ENCODE data around the gene RNU5B-1. TPM values are rescaled to one million over a fixed set of nuclear protein-coding genes. Genes with fewer than 3 reads are reported as not detected.
"Not testable (repeated sequence)": the region's sequence is repeated elsewhere in the genome, so short reads cannot be mapped to it uniquely, and the experiment has no call there.

Gene RNU5B-1
- total and polyA plus RNA-seq, 9 of the 15 experiments (the other 6 are each of a cell fraction or from before 2014, with no cell fraction given) = 14.2 TPM; not detected in 8

DNA sequence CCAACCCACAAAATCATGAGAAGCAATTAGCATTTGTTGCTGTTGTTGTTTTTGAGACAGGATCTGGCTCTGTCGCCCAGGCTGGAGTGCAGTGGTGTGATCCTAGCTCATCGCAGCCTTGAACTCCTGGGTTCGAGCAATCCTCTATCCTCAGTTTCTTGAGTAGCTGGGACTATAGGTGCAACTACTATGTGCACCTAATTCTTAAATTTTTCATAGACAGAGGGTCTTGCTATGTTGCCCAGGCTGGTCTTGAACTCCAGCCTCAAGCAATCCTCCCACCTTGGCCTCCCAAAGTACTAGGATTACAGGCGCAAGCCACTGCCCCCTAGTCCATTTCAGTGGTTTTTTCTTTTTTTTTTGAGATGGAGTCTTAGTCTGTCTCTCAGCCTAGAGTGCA lies 36.1 kb upstream of the RNU5B-1 start:
- BruUV-seq (replicated peaks) = no TSS peak
- DNase-seq (ENCODE audit: extremely low read depth in 1 of 4, low spot score in 3 of 4) (no peak), ATAC-seq (no peak), FAIRE-seq (no peak)
- in situ Hi-C loops (cut with MboI) (no loop called here), intact Hi-C loops (cut with micrococcal nuclease) (no loop called here)
- Histone ChIP-seq H3K79me2 (ENCODE audit: control insufficient read depth, insufficient read depth, low read length) (no peaks in the 10 kb centered on the region), H3K9me1 (ENCODE audit: control insufficient read depth, insufficient read depth, low read length) (no peaks in the 10 kb centered on the region), H3K4me1 (replicated peaks in 1 of 2; ENCODE audit: control insufficient read depth in 2 of 2, insufficient read depth in 2 of 2, low read length in 2 of 2) (no peaks in the 10 kb centered on the region), H2AFZ (ENCODE audit: low read depth, low read length) (no peak overlapping the region), H3K9me3 (replicated peaks; ENCODE audit: control insufficient read depth, insufficient read depth, low read depth, low read length) (no peaks in the 10 kb centered on the region), H3K27ac (ENCODE audit: extremely low read depth, low read depth, low read length) (no peak overlapping the region), H3K4me2 (ENCODE audit: insufficient read depth, low read length) (no peak overlapping the region), H3K4me3 (no peak overlapping the region), H4K20me1 (replicated peaks; ENCODE audit: control insufficient read depth, insufficient read depth, low read length) (0 out of 2 replicates have a peak, but pooled peaks cover 7% of the 10 kb centered on the region), H3K36me3 (ENCODE audit: control insufficient read depth, insufficient read depth, low read length) (peaks cover 8% of the 10 kb centered on the region; the same call in 2 of the 3 replicates), H3K27me3 (ENCODE audit: control insufficient read depth in 2 of 2, insufficient read depth in 2 of 2, low read length in 2 of 2) (no peaks in the 10 kb centered on the region), H3K9ac (ENCODE audit: insufficient read depth in 1 of 2, low read depth in 2 of 2, low read length in 2 of 2) (no peak overlapping the region)
- POLR2A ChIA-PET = interaction anchor here (0.8 to 4.4 kb wide), 3 partner anchors 9 to 37 kb away, joined by 3 to 18 read pairs (median 4); partner anchors contain the start of gene RNU5B-1
- WGBS (ENCODE audit: insufficient coverage, low coverage, missing lambda C conversion rate) = 93% methylated on average over 4 of the region's 4 CpGs
- CTCF ChIA-PET (ENCODE audit: low intra/inter-chr PET ratio) = no interaction called here
- TF ChIP-seq C11orf30 (IDR thresholded peaks at IDR 0.05; ENCODE audit: low read depth) (no peak), ZNF121 (CRISPR knock-in tag; conservative IDR thresholded peaks at IDR 0.05) (peak; percentile 67)

DNA sequence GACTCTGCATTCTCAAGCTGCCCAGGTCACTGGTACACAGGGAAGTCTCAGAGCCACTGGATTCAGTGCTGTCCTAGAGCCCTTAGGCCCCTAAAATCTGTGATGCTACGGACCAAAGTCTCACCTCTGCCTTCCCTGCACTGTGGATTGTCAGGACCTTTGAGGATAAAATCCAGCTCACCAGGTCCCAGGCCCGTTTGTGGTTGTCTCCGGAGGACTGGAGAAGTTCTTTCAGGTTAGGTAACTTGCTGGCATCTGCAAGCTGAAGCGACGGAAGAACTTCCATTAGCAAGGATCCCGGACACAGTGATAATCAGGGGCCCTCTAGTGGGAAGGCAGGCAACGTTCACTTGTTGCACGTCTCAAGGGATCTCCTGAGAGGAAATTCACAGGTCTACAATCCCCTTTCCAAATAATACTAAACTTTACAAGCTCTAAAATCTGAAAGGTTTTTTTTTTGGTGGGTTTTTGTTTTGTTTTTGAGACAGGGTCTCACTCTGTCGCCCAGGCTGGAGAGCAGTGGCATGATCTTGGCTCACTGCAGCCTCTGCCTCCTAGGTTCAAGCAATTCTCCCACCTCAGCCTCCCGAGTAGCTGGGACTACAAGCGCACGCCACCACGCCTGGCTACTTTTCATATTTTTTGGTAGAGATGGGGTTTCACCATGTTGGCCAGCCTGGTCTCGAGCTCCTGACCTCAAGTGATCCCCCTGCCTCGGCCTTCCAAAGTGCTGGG lies 33.5 kb upstream of the RNU5B-1 start:
- H3K36me3 ChIP-seq (ENCODE audit: control insufficient read depth, insufficient read depth, low read length); BruUV-seq (replicated peaks); H2AFZ ChIP-seq (ENCODE audit: low read depth, low read length); H3K9me3 ChIP-seq (replicated peaks; ENCODE audit: control insufficient read depth, insufficient read depth, low read depth, low read length); H3K9ac ChIP-seq (ENCODE audit: insufficient read depth in 1 of 2, low read depth in 2 of 2, low read length in 2 of 2); H3K27me3 ChIP-seq (ENCODE audit: control insufficient read depth in 2 of 2, insufficient read depth in 2 of 2, low read length in 2 of 2); H3K4me2 ChIP-seq (ENCODE audit: insufficient read depth, low read length); H3K4me3 ChIP-seq; H3K4me1 ChIP-seq (replicated peaks in 1 of 2; ENCODE audit: control insufficient read depth in 2 of 2, insufficient read depth in 2 of 2, low read length in 2 of 2); H3K27ac ChIP-seq (ENCODE audit: extremely low read depth, low read depth, low read length); H3K79me2 ChIP-seq (ENCODE audit: control insufficient read depth, insufficient read depth, low read length); H3K9me1 ChIP-seq (ENCODE audit: control insufficient read depth, insufficient read depth, low read length); TF ChIP-seq JUND (tag; IDR thresholded peaks at IDR 0.05; ENCODE audit: borderline replicate concordance, low read depth, low read length): not testable (repeated sequence)
- in situ Hi-C loops (cut with MboI) (loop anchor here (5.0 kb wide), 1 partner anchor 74 kb away; no protein-coding TSS in a partner anchor), intact Hi-C loops (cut with micrococcal nuclease) (loop anchor here (1.0 kb wide), 3 partner anchors 26 to 82 kb away; no protein-coding TSS in a partner anchor)
- FAIRE-seq = peak; percentile 90
- peak; percentile 63 to 76 (median 70) for DNase-seq (ENCODE audit: extremely low read depth in 1 of 4, low spot score in 3 of 4)
- CTCF ChIA-PET (ENCODE audit: low intra/inter-chr PET ratio) = interaction anchor here (0.6 to 2.4 kb wide), 7 partner anchors 59 to 216 kb away, joined by 3 to 24 read pairs (median 4); no protein-coding TSS in a partner anchor
- WGBS (ENCODE audit: insufficient coverage, low coverage, missing lambda C conversion rate) = 30% methylated on average over 15 of the region's 15 CpGs
- ATAC-seq = peak; percentile 98
- POLR2A ChIA-PET = interaction anchor here (0.6 to 4.4 kb wide), 5 partner anchors 10 to 77 kb away, joined by 3 to 18 read pairs (median 5); partner anchors contain the start of gene RNU5B-1
- H4K20me1 ChIP-seq (replicated peaks; ENCODE audit: control insufficient read depth, insufficient read depth, low read length) = peaks cover 12% of the 10 kb centered on the region; the same call in 1 of the 2 replicates
- TF ChIP-seq RCOR1 (IDR thresholded peaks at IDR 0.05; ENCODE audit: borderline replicate concordance in 1 of 2, low read depth in 2 of 2, low read length in 2 of 2) (0 out of 4 replicates have a peak, but pooled peaks of 1 of the 2 experiments have one; percentile 24), RAD21 (CRISPR knock-in tag; conservative IDR thresholded peaks at IDR 0.05 in 1 of 2, IDR thresholded peaks at IDR 0.05 in 1 of 2) (peak; percentile 86 to 94), CC2D1A (IDR thresholded peaks at IDR 0.05) (0 out of 2 replicates have a peak, but pooled peaks have one; percentile 38), RB1 (IDR thresholded peaks at IDR 0.05; ENCODE audit: low read depth) (0 out of 2 replicates have a peak, but pooled peaks have one; percentile 21), JUND (IDR thresholded peaks at IDR 0.05; ENCODE audit: borderline replicate concordance, low read depth, low read length) (peak; percentile 28; the same call in 1 of the 2 replicates)
- TF ChIP-seq, protein P1, sequence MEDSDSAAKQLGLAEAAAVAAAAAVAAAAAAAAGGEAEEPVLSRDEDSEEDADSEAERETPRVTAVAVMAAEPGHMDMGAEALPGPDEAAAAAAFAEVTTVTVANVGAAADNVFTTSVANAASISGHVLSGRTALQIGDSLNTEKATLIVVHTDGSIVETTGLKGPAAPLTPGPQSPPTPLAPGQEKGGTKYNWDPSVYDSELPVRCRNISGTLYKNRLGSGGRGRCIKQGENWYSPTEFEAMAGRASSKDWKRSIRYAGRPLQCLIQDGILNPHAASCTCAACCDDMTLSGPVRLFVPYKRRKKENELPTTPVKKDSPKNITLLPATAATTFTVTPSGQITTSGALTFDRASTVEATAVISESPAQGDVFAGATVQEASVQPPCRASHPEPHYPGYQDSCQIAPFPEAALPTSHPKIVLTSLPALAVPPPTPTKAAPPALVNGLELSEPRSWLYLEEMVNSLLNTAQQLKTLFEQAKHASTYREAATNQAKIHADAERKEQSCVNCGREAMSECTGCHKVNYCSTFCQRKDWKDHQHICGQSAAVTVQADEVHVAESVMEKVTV (CRISPR knock-in tag; IDR thresholded peaks at IDR 0.05) = peak; percentile 82
- TF ChIP-seq, protein P2, sequence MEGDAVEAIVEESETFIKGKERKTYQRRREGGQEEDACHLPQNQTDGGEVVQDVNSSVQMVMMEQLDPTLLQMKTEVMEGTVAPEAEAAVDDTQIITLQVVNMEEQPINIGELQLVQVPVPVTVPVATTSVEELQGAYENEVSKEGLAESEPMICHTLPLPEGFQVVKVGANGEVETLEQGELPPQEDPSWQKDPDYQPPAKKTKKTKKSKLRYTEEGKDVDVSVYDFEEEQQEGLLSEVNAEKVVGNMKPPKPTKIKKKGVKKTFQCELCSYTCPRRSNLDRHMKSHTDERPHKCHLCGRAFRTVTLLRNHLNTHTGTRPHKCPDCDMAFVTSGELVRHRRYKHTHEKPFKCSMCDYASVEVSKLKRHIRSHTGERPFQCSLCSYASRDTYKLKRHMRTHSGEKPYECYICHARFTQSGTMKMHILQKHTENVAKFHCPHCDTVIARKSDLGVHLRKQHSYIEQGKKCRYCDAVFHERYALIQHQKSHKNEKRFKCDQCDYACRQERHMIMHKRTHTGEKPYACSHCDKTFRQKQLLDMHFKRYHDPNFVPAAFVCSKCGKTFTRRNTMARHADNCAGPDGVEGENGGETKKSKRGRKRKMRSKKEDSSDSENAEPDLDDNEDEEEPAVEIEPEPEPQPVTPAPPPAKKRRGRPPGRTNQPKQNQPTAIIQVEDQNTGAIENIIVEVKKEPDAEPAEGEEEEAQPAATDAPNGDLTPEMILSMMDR (IDR thresholded peaks at IDR 0.05 in 2 of 3, conservative IDR thresholded peaks at IDR 0.05 in 1 of 3; ENCODE audit: insufficient read depth in 2 of 3, low read depth in 1 of 3, low read length in 3 of 3) = peak; percentile 81 to 93 (median 83)

Data from K562 (cell line).